HG02623 (cell line): ENCODE results near the gene DLG2.

Experiments used
- ATAC-seq: cut with Tn5 transposase; IDR thresholded peaks from one replicate; pipeline ENCODE4 v1.9.1; 2021; ENCODE audit warnings: moderate library complexity; ENCODE audit not compliant: unreplicated experiment

Gene DLG2

DNA sequence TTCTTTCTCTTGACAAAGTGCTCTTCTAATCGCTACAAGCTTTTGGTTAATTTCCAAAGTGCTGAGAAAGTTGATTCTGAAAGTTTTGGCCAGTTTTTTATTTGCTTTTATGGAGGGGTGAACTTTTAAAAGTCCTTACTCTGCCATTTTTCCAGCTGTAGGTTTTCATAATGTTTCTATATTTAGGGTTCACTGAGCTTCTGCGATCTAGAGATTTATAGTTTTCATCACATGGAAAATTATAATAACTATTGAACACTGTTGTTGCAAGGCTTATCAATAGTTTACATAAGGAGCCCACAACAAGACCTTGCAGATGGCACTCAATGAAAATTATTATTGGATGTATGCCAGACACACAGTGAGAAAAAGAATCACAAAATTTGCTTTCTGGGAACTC is 55.1 kb downstream of the DLG2 start:
- no peak for ATAC-seq

DNA sequence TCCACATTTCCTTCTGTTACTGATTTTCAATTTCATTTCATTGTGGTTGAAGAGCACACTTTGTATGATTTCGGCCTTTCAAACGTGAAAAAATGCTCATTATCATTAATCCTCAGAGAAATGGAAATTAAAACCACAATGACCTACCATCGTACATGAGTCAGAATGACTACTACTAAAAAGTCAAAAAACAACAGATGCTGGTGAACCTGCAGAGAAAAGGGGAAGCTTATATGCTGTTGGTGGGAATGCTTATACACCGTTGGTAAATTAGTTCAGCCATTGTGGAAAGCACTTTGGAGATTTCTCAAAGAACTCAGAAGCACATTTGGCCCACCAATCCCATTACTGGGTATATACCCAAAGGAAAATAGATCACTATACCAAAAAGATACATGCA is 57.6 kb downstream of the DLG2 start:
- ATAC-seq = no peak

DNA sequence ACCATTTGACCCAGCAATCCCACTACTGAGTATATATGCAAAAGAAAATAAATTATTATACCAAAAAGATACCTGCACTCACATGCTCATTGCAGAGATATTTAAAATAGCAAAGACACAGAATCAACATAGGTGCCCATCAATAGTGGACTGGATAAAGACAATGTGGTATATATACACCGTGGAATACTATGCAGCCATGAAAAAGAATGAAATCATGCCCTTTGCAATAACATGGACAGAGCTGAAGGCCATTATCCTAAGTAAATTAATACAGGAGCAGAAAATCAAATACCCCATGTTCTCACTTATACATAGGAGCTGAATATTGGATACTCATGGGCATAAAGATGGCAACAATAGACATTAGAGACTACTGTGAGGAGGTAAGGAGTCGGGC is 68.7 kb downstream of the DLG2 start:
- ATAC-seq = no peak

DNA sequence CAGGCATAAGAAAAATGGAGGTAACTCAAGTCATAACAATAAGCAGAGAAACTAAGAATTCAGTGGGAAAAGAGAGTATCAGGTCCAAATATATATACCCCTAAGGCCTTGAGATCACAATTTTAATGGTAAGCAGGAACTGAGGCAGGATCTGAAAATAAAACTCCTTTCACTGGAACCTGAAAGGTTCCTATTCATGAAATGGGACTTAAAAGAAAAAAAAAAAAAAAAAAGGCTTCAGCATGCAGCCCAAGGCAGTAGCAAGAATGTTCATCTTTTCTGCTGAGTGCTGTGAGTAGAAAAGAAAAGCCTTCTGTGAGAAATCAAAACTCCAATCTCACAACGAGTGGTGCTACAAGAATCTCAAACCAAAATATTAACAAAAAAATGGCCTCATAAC is 75.3 kb downstream of the DLG2 start:
- no peak for ATAC-seq

DNA sequence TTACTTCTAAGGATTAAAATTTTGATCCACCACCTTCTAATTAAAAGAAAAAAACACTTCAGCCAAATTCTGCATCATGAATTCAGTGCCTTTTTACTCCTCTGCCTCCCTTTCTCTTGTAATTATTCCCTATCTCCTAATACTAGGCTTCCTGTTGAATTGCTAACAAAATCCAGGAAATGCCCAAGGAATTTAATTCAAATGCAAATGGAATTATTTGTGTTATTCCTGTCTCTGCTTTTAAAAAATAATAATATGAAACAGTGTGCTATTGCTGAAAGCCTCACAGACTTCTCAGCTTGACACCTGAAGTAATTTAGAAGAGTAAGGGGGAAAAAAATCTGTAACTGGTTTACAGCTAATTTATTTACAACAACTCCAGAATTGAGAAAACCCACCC is 85.5 kb downstream of the DLG2 start:
- ATAC-seq = no peak

DNA sequence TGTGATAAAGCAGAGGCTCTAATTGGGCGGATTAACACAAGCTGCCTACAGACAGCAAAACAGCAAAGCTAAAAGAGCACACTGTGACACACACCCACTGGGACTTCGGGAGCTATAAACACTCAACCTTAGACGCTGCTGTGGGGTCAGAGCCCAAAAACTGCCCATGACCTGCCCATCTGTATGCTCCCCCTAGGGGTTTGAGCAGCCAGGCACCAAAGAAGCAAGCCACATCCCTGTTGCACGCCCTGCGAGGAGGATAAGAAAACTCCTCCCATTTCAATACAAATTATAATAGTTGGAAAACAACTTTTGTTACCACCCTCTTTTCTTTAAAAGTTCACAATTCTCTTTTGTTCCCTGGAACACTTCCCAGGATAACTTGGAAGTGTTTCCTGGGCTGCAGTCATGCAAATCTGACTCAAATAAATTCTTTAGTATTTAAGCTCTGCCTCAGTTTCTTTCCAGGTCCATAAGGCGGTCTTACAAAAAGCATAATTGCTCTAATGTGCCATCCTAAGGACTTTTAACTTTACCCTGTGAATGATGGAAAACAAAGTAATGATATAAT is 86.4 kb downstream of the DLG2 start:
- ATAC-seq = no peak

- ATAC-seq = no peak
Measured at GRCh38 chr11:85540181-85540580, 87.0 kb downstream of the DLG2 start.

GRCh38 chr11:85539740-85540139 is 87.4 kb downstream of the DLG2 start:
- ATAC-seq = no peak

- ATAC-seq = no peak
Measured at GRCh38 chr11:85539029-85539689, 88.0 kb downstream of the DLG2 start.

DNA sequence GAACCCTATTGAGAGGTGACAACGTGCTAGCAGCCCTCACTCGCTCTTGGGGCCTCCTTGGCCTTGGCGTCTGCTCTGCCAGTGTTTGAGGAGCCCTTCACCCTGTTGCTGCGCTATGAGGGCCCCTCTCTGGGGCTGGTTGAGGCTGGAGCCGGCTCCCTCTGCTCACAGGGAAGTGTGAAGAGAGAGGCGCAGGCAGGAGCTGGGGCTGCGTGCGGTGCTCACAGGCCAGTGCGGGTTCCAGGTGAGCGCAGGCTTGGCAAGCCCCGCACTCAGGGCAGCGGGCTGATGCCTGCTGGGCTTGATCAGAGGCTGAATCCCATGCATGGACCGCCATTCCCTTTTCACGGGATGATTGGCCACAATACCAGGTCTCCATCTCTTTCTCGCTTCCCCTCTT is 90.7 kb downstream of the DLG2 start:
- no peak for ATAC-seq

- no peak for ATAC-seq
Measured at GRCh38 chr11:85534806-85535205, 92.3 kb downstream of the DLG2 start.

DNA sequence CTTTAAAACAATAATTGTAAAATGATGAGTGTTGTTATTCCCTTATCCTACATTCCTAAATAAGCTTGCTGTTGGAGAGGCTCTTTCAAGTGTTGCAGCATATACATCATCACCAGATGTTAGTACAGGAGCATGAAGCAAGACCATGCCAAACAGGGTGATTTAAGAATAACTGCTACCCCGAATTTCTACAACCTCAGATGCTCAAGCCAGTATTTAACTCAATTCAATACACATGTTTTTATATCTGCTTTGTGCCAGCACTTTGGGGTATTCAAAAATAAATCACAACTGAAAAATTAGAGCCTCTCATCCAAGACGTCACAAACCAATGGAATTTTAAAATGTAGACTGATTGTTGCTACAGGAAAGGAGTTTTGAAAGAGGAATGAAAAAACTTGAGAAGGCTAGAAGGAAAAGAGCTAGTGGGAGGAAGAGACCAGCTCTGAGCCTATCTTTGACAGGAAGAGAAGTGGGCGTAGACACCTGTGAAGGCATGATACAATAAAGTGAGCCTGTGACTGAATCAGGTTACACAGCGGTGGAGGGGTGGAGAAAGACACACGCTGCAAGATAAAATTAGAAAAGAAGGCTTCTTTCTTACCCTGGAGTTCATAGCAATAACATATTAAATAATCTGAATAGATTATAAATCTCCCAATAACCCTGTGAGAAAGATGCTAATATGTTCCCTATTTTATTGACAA is 95.8 kb downstream of the DLG2 start:
- no peak for ATAC-seq

DNA sequence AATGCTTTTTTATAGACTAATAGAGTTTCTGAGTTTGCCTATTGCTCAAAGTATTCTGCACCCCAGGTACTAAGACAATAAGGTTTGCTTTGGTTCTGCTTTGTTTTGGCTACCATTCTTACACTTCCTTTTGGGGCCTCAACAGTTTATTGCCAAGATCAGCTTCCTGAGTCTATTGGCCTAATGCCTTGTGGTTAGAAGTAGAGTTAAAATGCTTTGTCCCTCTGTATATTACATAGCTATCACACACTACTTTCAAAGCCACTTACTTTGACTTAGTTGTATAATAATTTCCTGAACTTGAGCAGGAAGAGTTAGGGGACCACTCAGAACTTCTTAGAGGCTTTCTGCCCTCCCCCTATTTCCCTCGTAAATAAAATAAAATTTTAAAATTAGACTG is 96.5 kb downstream of the DLG2 start:
- ATAC-seq = no peak

DNA sequence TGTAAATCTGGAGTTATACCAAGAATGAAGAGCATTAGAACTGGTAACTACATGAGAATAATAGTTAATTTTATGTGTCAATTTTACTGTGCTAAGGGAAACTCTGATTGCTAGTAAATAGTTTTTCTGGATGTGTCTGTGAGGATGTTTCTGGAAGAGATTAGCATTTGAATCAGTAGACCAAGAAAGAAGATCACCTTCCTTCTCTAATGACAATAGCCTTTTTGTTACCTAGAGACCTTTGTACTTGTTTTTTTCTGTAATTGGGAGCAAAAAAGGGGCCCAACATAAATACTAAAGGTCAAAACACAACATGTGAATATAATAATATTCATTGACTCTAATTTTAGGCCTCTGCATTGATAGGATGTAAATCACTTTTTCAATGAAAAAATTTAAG is 100.6 kb downstream of the DLG2 start:
- no peak for ATAC-seq

DNA sequence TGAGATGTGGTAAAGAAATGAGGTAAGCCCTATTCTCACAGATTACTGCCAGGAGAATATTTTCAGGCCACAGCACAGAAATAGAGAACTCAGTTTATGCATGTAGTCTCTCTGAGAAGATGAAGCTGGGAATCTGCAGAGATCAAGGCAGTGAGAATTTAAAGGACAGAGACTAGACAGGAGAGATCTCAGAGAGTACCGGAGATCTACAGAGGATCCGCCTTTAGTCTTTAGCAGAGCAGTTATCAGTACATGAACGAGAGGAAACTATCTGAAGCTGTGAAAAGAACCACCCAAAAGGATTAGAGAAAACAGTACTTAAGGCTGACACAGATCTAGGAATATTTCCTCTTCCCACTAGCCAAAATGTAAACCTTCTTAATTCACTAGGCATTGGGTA is 101.5 kb downstream of the DLG2 start:
- ATAC-seq = no peak

GRCh38 chr11:85517272-85517671 is 109.9 kb downstream of the DLG2 start:
- no peak for ATAC-seq

GRCh38 chr11:85495918-85496317 is 131.2 kb downstream of the DLG2 start:
- ATAC-seq = no peak

GRCh38 chr11:85494396-85494795 is 132.7 kb downstream of the DLG2 start:
- ATAC-seq = no peak

GRCh38 chr11:85485902-85486301 is 141.2 kb downstream of the DLG2 start:
- no peak for ATAC-seq

- ATAC-seq = no peak
Measured at GRCh38 chr11:85483861-85484260, 143.3 kb downstream of the DLG2 start.

GRCh38 chr11:85481862-85482261 is 145.3 kb downstream of the DLG2 start:
- ATAC-seq = no peak

DNA sequence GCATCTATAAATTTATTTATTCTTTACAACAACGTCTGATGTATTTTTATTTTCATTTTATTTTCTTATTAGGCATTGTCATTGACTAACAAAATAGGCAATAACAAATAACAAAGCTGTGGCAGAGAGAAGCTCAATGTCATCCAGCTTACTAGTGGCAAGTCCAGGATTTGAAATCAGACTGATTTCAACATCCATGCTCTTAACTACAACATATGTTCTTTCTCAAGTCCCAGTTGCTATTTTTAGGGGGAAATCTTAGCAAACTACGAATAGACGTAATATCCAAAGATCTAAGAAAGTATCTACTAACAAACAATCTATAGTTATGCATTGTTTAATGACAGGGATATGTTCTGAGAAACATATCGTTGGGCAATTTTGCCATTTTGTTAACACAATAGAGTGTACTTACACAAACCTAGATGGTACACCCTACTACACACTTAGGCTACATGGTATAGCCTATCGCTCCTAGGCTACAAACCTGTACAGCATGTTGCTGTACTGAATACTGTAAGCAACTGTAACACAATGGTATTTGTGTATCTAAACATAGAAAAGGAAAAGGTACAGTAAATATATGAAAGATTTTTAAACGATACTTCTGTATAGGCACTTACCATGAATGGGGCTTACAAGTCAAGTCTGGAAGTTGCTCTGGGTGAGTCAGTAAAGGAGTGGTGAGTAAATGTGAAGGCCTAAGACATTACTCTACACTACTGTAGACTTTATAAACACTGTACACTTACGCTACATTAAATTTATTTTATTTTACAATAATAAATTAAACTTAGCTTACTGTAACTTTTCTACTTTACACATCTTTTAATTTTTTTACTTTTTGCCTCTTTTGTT is 151.3 kb downstream of the DLG2 start:
- ATAC-seq = no peak
